Stimulated activated CD8-positive, alpha-beta memory T cell treated with anti-CD3 and anti-CD28 coated beads, Interleukin-12 subunit alpha, Interleukin-12 subunit beta, amount 100 ng/mL, for 24 hours (primary cell): ENCODE data around the gene TPH2.

ENCODE experiments used
- DNase-seq: peaks from one replicate; pipeline ENCODE4 v3.0.0-alpha.2; 2020; ENCODE audit errors: extremely low read depth

Gene TPH2

GRCh38 chr12:72033991-72034390 is 95.3 kb downstream of the TPH2 start:
- no peak for DNase-seq

GRCh38 chr12:72035625-72036024 is 97.0 kb downstream of the TPH2 start:
- DNase-seq, result no peak

GRCh38 chr12:72036393-72036792 is 97.7 kb downstream of the TPH2 start:
- DNase-seq, result no peak

GRCh38 chr12:72037006-72037795 is 98.6 kb downstream of the TPH2 start:
- no peak for DNase-seq

- DNase-seq, result no peak
Measured at GRCh38 chr12:72041811-72042210, 103.2 kb downstream of the TPH2 start.

GRCh38 chr12:72053604-72054003 is 115.0 kb downstream of the TPH2 start:
- DNase-seq, result no peak

- no peak for DNase-seq
Measured at GRCh38 chr12:72054511-72054910, 115.9 kb downstream of the TPH2 start.

GRCh38 chr12:72057330-72057914 is 118.8 kb downstream of the TPH2 start:
- no peak for DNase-seq

- DNase-seq, result no peak
Measured at GRCh38 chr12:72063073-72063472, 124.4 kb downstream of the TPH2 start.

- DNase-seq, result no peak
Measured at GRCh38 chr12:72071030-72071429, 132.4 kb downstream of the TPH2 start.

- DNase-seq, result no peak
Measured at GRCh38 chr12:72072592-72073212, 134.1 kb downstream of the TPH2 start.

- no peak for DNase-seq
Measured at GRCh38 chr12:72074065-72074464, 135.4 kb downstream of the TPH2 start.

GRCh38 chr12:72074956-72075355 is 136.3 kb downstream of the TPH2 start:
- no peak for DNase-seq

GRCh38 chr12:72075401-72075800 is 136.8 kb downstream of the TPH2 start:
- DNase-seq, result no peak

GRCh38 chr12:72075891-72076557 is 137.4 kb downstream of the TPH2 start:
- DNase-seq, result no peak

GRCh38 chr12:72076558-72076915 is 137.9 kb downstream of the TPH2 start:
- DNase-seq, result no peak

- no peak for DNase-seq
Measured at GRCh38 chr12:72077111-72077820, 138.6 kb downstream of the TPH2 start.

GRCh38 chr12:72081777-72082176 is 143.1 kb downstream of the TPH2 start:
- no peak for DNase-seq
